GM12892 (cell line): ENCODE data around the gene MAGED4B.

Source experiments
- POLR2A ChIP-seq: IDR thresholded peaks from 2 replicates; pipeline ENCODE4 v1.6.1; 2011; ENCODE audit warnings: low read depth, low read length, control low read depth
- POLR2AphosphoS5 ChIP-seq: IDR thresholded peaks from 2 replicates; pipeline ENCODE4 v1.6.1; 2011; ENCODE audit warnings: low read depth, low read length, control low read depth
- TAF1 ChIP-seq: IDR thresholded peaks from 2 replicates; pipeline ENCODE4 v1.6.1; 2011; ENCODE audit warnings: low read depth, mild to moderate bottlenecking, control low read depth, low read length, borderline replicate concordance

GRCh38 chrX:52082578-52082977 is 13.6 kb upstream of the MAGED4B start:
- no peak for TF ChIP-seq POLR2AphosphoS5
- no peak for TF ChIP-seq POLR2A
- TF ChIP-seq TAF1, result no peak
